Activated T-cell treated with anti-CD3 and anti-CD28 coated beads, Interleukin-2, amount 50 U/mL, for 4 hours (primary cell): Measurements from ENCODE around the gene MCF2L. TPM values are rescaled to one million over a fixed set of nuclear protein-coding genes. Genes with fewer than 3 reads are reported as not detected.

Experiments used
- ATAC-seq, 2 donors: fragments of 200-7000 bp; cut with Tn5 transposase; one replicate each; pipeline ENCODE4 v1.10.0; 2021
- DNase-seq: peaks from one replicate; pipeline ENCODE4 v3.0.0-alpha.2; 2020
- H3K27me3 Mint-ChIP-seq: one replicate; pipeline ENCODE4 v1.8.0; 2021; ENCODE audit warnings: low read depth, mixed read lengths
- H3K36me3 Mint-ChIP-seq: one replicate; pipeline ENCODE4 v1.8.0; 2022; ENCODE audit warnings: mixed read lengths; ENCODE audit not compliant: insufficient read depth
- H3K4me1 Mint-ChIP-seq: one replicate; pipeline ENCODE4 v1.8.0; 2021; ENCODE audit warnings: low read depth, mixed read lengths
- H3K4me3 Mint-ChIP-seq: one replicate; pipeline ENCODE4 v1.8.0; 2021; ENCODE audit warnings: mild to moderate bottlenecking, moderate library complexity, mixed read lengths
- H3K9me3 Mint-ChIP-seq: one replicate; pipeline ENCODE4 v1.8.0; 2021; ENCODE audit warnings: mixed read lengths
- total RNA-seq, 3 donors: library from RNA; stranded (reverse); gene quantifications; one replicate each; pipeline ENCODE4 v1.2.1, GENCODE V29; 2021

The MCF2L gene
- total RNA-seq, 3 donors from 2014 or later, result 8.6 to 9.3 (median 8.9) TPM

DNA sequence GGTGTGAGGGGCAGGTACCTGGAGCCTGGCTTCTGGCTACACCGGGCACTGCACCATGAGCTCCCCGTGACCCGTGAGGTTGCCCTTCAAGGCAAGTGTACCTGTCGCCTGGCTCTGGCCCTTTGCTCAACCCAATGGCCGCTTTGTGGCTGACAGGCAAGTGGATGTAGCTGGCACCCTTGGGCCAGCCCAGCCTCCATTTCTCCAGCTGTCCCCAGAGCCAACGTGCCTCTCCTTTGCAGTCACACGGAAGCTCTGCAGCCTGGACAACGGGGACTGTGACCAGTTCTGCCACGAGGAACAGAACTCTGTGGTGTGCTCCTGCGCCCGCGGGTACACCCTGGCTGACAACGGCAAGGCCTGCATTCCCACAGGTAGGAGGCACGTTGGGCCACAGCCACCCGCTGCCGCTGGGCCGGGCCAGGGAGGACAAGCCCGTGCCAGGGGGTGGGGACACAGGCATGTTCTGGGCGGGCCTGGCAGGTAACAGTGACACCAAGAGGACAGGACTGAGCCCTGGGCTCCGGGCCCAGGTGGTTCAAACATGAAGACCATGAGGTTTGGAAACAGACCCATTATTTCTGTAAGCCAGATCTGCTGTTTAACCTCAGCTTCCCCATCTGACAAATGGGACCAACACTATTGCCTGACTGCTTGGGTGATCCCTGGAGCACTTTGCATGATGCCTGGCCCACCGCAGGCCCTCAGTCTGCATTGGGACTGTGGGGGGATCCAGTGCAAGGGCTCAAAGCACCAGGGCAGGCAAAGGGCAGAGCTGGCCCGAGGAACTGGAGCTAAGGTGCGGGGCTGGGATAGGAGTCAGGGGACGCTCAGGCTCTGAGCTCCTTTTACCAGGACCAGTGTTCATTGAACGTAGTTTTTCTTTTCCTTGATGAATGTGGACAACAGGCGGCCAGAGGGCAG, 171.9 kb downstream of the MCF2L start:
- Mint-ChIP-seq H3K27me3 (no peaks in the 10 kb centered on the region), H3K4me3 (no peak overlapping the region), H3K4me1 (peaks cover 3% of the 10 kb centered on the region), H3K9me3 (no peaks in the 10 kb centered on the region), H3K36me3 (no peaks in the 10 kb centered on the region)
- DNase-seq (no peak), ATAC-seq (no peak)

GRCh38 chr13:113141601-113141970, 172.6 kb downstream of the MCF2L start:
- peaks cover 3% of the 10 kb centered on the region for H3K4me1 Mint-ChIP-seq
- ATAC-seq (no peak), DNase-seq (no peak)
- H3K4me3 Mint-ChIP-seq, result no peak overlapping the region
- no peaks in the 10 kb centered on the region for H3K36me3 Mint-ChIP-seq
- H3K27me3 Mint-ChIP-seq, result no peaks in the 10 kb centered on the region
- no peaks in the 10 kb centered on the region for H3K9me3 Mint-ChIP-seq

DNA sequence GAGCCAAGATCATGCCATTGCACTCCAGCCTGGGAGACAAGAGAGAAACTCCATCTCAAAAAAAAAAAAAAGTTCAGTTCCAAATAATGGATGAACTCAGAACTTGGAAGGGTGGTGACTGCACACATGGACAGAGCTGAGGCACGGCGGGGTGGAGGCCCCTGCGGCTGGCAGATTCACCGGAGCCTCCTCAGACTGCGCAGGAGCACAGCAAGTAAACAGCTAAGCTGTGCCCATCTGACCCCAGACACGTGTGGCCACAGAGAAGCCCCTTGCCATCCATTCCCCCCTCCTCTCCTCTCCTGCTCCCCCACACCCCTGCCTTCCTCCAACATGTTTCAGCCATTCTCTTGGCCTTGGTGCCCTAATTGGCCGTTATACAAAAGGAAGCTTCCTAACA, 173.9 kb downstream of the MCF2L start:
- Mint-ChIP-seq H3K4me3 (no peak overlapping the region), H3K36me3 (no peaks in the 10 kb centered on the region)

DNA sequence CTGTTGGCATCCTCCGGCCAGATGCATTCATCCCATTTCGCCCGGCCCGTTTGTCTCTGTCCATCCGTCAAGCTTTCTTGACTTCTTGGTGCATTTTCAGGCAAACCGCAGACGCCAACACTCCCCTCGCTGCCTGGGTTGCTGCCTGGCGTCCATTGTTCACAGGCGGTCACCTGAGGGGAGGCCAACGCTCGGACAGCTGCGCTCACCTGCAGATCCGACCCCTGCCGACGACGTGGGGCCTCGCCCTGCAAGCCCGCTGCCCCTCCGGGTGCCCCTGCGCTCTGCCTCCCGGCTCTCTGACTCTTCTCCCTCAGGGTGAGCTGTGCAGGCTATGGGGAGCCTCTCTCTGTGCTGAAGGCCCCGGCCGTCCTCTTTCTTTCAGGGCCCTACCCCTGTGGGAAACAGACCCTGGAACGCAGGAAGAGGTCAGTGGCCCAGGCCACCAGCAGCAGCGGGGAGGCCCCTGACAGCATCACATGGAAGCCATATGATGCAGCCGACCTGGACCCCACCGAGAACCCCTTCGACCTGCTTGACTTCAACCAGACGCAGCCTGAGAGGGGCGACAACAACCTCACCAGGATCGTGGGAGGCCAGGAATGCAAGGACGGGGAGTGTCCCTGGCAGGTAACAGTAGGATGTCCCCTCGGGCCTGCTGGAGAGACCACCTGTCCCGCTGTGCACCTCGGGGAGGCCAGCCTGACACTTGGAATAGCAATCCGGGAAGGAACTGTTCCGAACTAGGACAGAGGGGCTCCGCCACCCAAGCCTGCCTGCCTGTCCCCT, 174.6 kb downstream of the MCF2L start:
- Mint-ChIP-seq H3K9me3 (no peaks in the 10 kb centered on the region), H3K27me3 (no peaks in the 10 kb centered on the region), H3K4me1 (peaks cover 3% of the 10 kb centered on the region), H3K4me3 (no peak overlapping the region), H3K36me3 (no peaks in the 10 kb centered on the region)
- ATAC-seq (no peak), DNase-seq (no peak)

More for the DNA sequence above, 173.9 kb downstream of the MCF2L start:
- Mint-ChIP-seq H3K27me3 (no peaks in the 10 kb centered on the region), H3K9me3 (no peaks in the 10 kb centered on the region), H3K4me1 (peaks cover 3% of the 10 kb centered on the region)
- ATAC-seq (no peak), DNase-seq (no peak)

- no peak overlapping the region for H3K4me3 Mint-ChIP-seq
- peaks cover 3% of the 10 kb centered on the region for H3K4me1 Mint-ChIP-seq
- H3K9me3 Mint-ChIP-seq, result no peaks in the 10 kb centered on the region
- no peaks in the 10 kb centered on the region for H3K36me3 Mint-ChIP-seq
- DNase-seq (no peak), ATAC-seq (no peak)
- no peaks in the 10 kb centered on the region for H3K27me3 Mint-ChIP-seq
These were observed 175.2 kb downstream of the MCF2L start for GRCh38 chr13:113144255-113144629.

GRCh38 chr13:113145496-113145895, 176.5 kb downstream of the MCF2L start:
- Mint-ChIP-seq H3K27me3 (no peaks in the 10 kb centered on the region), H3K4me1 (peaks cover 3% of the 10 kb centered on the region), H3K36me3 (no peaks in the 10 kb centered on the region), H3K4me3 (no peak overlapping the region), H3K9me3 (no peaks in the 10 kb centered on the region)
- DNase-seq (no peak), ATAC-seq (peak; percentile 87 to 90)

- no peaks in the 10 kb centered on the region for H3K9me3 Mint-ChIP-seq
- H3K27me3 Mint-ChIP-seq, result no peaks in the 10 kb centered on the region
- peaks cover 3% of the 10 kb centered on the region for H3K4me1 Mint-ChIP-seq
- DNase-seq, result no peak
- no peak overlapping the region for H3K4me3 Mint-ChIP-seq
- H3K36me3 Mint-ChIP-seq, result no peaks in the 10 kb centered on the region
- peak; percentile 43 to 62 for ATAC-seq
These were observed 177.0 kb downstream of the MCF2L start for GRCh38 chr13:113145911-113146598.

DNA sequence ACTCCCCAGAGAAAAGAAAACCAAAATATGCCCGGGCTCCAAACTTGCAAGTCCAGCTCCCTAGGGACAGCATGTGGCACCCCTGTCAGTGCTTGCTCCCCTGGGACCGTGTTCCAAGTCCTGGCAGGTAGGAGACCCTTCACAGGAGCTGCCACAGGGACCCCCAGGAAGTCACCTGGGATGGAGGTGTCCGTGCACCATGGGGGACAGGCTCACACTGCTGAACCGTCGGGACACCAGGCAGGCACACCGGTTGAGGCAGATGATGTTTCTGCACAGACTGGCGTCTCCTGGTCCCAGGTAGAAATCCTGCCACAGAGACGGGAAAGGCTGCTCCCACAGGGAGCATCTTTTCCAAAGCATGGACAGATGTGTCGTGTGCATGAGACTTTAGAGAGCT, 177.7 kb downstream of the MCF2L start:
- no peaks in the 10 kb centered on the region for H3K36me3 Mint-ChIP-seq
- ATAC-seq (no peak), DNase-seq (no peak)
- no peak overlapping the region for H3K4me3 Mint-ChIP-seq
- no peaks in the 10 kb centered on the region for H3K27me3 Mint-ChIP-seq
- peaks cover 5% of the 10 kb centered on the region for H3K4me1 Mint-ChIP-seq
- H3K9me3 Mint-ChIP-seq, result no peaks in the 10 kb centered on the region

DNA sequence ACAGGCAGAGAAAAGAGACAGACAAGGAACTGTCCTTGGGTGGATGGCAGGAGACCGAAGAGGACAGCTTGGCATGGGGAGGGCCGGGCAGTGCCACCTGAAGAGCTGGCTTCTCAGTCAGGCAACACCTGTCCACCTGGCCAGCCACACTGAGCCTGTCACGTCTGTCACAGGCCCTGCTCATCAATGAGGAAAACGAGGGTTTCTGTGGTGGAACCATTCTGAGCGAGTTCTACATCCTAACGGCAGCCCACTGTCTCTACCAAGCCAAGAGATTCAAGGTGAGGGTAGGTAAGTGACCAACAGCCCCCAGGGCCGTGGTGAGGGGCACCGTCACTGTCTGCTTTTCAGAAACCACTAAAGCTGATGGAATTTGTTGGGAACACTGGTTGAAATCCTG, 178.2 kb downstream of the MCF2L start:
- Mint-ChIP-seq H3K4me3 (no peak overlapping the region), H3K4me1 (peaks cover 7% of the 10 kb centered on the region), H3K9me3 (no peaks in the 10 kb centered on the region), H3K27me3 (no peaks in the 10 kb centered on the region), H3K36me3 (no peaks in the 10 kb centered on the region)
- no peak for ATAC-seq
- DNase-seq, result no peak

- Mint-ChIP-seq H3K9me3 (no peaks in the 10 kb centered on the region), H3K36me3 (no peaks in the 10 kb centered on the region), H3K4me1 (peaks cover 16% of the 10 kb centered on the region), H3K27me3 (no peaks in the 10 kb centered on the region), H3K4me3 (no peak overlapping the region)
- no peak for ATAC-seq
- no peak for DNase-seq
These were observed 179.4 kb downstream of the MCF2L start for GRCh38 chr13:113148407-113148806.

GRCh38 chr13:113148940-113149503, 180.0 kb downstream of the MCF2L start:
- no peak for DNase-seq
- Mint-ChIP-seq H3K4me1 (peaks cover 19% of the 10 kb centered on the region), H3K9me3 (no peaks in the 10 kb centered on the region), H3K4me3 (no peak overlapping the region), H3K27me3 (no peaks in the 10 kb centered on the region), H3K36me3 (no peaks in the 10 kb centered on the region)
- no peak for ATAC-seq
